ENCODE results near the gene CCDC27.
A peak's percentile ranks its signal among the peaks of the same experiment; 100 is the strongest.

Gene CCDC27

GRCh38 chr1:3761296-3762010 is 9.2 kb downstream of the CCDC27 start:
- DNase-seq: no peak

GRCh38 chr1:3762151-3762872 is 10.1 kb downstream of the CCDC27 start:
- DNase-seq: no peak

DNA sequence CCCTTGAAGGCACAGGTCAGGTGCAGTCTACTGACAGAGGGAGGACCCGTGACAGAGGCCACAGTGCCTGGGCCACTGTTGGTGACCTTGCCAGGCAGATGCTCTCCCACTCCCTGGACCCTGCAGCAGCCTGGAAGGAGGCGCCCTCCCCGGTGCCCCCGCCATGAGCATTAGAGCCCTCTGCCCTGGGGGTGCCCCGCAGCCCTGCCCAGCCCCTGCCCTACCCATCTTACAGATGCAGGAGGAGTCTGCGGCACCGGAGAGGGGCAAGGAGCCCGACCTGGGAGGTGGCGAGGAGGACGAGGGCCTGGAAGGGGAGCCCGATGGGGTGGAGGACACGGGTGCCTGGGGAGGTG is 10.6 kb downstream of the CCDC27 start:
- no peak for DNase-seq

GRCh38 chr1:3763351-3764125 is 11.3 kb downstream of the CCDC27 start:
- DNase-seq: no peak

DNA sequence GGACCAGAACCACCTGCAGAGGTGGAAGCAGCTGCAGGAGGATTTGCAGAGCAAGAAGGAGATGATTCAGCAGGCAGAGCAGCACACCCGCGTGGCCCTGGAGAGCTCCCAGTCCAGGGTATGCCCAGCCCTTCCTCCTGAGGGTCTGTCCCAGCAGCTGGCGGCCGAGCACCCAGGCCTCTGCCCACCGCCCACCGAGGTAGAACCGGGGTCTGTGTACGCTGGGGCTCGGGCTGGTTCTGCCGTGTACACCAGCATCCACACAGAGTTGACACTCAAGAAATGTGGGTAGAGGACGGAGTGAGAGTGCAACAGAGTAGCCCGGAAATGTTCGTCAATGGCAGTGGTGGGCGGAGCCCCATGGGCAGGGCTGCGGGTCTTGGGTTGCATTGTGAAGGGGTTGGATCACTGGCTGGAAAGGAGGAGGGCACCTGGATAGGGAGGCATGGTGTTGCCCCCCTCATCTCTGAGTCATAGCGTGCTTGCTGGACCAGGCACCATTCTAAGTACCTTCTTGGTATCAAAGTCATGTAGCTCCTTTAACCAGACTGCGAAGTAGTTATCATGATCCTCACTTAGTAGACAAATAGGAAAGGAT is 15.2 kb downstream of the CCDC27 start:
- DNase-seq: no peak

DNA sequence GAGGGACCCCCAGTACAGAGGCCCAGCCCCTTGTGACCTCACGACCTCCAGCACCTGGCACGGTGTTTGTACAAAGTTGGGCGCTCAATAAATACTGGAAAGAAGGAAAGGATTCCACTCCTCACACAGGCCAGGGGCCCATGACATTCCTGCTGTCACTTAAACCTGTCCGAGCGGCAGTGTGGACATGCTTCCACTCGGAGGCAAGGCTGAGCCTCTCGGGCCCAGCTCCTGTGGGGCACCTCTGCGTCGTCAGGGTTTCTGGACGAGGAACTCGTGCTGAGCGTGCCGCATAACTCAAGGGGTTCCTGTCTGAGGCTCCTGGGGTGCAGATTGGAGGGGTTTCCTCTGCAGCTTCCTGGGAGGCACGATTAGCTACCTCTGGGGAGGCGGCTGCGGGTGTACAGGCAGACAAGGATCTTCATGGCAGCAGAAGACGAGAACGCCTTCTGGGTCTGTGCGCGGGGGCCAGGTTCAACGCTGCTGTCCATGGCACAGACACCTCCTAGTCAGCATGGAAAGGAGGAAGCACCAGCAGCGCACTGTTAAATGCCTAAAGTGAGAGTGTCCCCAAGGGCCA is 16.7 kb downstream of the CCDC27 start:
- DNase-seq: no peak

DNA sequence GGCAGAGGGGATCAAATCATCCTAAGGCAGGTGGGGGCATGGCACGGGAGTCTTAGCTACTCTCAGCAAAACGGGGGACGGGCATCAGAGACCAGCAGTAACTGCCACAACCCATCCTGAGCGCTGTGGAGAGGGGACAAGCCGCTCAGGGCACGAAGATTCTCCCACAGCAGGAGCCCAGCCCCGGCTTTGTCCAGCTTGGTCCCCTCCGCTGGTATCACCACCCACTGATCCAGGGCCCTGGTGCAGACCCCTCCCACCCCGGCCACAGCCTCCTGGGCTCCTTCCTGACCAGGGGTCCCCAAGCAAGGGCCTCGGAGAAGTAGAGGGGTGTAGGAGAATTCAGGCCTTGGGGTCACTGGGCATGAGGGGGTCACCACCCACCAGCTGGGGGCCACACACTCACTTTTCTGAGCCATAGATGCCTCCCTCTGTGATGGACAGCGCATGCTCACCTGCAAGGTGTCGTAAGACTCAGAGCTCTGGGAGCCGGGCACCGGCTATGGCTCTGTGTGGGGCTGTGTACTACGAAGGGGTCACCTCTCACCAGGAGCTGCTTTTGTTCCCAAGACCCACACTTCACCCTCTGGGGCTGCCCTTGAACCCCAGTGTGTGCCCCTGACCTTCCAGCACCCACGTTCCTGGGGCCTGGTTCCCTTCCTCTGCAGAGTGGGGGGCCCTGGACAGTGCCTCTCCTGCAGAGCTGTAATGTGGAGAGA is 18.0 kb downstream of the CCDC27 start:
- DNase-seq: no peak

- no peak for DNase-seq
Measured at GRCh38 chr1:3771108-3772026, 19.1 kb downstream of the CCDC27 start.

GRCh38 chr1:3772027-3772714 is 19.9 kb downstream of the CCDC27 start:
- DNase-seq: peak; percentile 66 to 94

DNA sequence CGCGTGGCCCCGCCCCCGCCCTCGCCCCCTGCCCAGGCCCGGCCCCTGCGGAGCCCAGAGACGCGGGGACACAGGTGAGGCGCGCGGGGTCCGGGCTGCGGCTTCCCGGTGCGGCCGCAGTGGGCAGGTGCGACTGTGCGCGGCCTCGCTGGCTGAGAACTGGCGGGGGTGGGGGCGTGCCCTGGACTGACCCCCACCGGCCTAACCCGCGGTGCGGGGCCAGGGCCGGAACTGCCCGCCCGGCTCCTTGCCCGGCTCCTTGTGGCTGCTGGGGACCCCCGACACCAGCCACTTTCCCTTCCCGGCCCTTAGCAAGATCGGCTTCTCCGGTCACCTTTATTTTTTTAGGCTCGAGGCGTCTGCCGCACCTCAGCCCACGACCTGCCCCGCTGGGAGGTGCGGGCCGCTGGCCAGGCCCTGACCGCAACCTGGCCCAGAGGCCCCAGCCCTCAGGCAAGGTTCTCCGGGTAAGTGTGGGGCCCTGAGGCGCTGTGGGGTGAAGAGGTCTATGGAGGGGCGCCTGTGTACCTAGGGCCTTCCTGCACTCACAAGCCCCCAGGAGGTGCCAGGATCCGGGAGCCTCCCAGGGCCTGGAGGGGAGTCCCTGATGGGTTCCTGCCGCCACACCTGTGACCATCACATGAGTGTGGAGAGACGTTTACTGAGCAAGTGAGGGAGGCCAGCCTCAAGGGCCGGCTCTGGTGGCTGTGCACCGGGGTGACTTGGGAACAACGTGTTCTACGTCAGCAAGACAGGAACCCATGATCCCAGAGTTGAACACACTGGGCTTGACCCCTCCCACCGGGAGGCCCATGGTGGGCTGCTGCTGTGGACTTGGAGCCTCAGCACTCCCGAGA is 20.7 kb downstream of the CCDC27 start, which contains the start of gene SMIM1:
SMIM1 (plus strand) TSS at position 35 of the 857 bp plus-strand sequence. CDS start 2,625 bp downstream, outside the sequence.
- DNase-seq: no peak

DNA sequence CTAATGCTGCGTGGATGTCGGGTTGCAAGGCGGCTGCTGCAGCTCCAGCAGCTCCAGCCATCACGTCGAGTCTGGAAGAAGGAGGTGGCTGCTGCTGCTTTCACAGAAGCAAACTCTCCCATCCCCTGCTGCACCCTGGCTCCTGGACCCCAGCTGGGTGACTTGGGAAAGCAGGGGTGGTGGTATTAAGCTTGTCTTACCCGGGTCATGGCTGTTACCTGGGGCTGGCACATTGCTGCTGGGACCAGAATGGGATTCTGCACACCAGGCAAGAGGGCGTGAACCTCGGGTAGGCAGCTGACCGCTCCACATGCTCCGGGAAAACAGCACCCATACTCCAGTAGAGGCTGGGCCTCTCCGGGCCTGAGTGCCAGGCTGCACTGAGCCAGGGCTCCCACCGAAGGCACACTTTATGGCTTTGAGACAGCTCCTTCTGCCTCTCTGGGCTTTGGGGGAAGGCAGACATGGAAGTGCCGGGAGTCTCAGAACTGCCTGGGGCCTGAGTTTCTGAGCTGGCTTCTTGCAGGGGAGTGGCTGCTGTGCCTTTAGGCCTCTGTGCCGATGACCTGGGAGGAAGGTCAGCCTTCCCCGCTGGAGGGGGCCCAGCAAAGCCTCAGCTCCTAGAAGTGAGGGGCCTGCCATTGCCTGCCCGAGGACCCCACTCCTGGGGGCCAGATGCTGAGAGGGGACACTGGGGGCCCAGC is 21.5 kb downstream of the CCDC27 start:
- DNase-seq: no peak

DNA sequence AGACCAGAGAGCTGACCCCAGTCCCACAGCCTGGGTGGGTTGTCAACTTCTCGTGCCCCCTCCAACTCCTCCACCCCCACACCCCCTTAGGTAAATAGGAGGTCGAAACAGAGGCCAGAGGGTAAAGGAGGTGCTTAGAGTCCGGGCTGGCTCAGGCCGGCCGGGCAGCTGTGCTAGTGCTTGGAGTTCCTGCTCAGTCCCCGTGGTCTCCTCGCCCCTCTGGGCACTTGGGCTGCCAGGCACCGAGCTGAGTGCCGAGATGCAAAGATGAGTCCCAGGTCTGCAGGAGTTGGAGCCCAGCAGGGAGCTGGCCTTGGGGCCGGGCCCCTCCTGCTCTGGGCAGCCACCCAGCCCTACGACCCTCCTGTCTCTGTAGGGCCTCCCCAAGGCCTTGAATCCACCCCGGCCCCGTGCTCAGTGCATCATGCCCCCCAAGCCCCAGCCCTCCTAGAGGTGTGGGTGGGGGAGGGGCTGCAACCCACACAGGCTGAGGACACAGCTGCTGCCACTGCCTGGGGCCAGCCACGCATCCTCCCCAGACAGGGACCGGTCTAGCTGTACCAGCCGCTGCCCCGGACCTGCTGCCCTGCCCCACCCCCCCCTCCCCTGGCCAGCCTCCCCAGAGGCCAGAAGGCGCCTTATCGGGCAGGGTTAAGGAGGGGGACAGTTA is 22.2 kb downstream of the CCDC27 start:
- DNase-seq: no peak

DNA sequence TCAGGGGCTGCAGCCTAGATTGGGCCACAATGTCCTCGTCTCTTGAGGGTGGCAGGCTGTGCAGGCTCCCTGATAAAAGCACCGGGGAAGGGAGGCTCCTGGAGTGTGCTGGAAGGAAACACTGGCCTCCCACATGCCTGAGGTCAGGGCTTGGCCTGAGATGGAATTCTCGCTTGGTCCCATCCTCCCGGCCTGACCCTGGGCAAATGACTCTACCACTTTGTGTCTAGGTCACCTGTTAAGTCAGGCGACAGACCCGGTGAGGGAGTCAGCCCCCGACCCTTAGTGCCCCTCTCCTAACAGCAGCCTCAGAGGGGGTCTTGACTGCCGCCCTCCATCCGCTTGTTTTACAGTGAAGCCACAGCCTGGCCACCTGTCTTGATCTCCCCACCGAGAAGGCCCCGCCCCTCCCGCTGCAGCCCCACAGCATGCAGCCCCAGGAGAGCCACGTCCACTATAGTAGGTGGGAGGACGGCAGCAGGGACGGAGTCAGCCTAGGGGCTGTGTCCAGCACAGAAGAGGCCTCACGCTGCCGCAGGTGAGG is 22.8 kb downstream of the CCDC27 start:
- DNase-seq: no peak

DNA sequence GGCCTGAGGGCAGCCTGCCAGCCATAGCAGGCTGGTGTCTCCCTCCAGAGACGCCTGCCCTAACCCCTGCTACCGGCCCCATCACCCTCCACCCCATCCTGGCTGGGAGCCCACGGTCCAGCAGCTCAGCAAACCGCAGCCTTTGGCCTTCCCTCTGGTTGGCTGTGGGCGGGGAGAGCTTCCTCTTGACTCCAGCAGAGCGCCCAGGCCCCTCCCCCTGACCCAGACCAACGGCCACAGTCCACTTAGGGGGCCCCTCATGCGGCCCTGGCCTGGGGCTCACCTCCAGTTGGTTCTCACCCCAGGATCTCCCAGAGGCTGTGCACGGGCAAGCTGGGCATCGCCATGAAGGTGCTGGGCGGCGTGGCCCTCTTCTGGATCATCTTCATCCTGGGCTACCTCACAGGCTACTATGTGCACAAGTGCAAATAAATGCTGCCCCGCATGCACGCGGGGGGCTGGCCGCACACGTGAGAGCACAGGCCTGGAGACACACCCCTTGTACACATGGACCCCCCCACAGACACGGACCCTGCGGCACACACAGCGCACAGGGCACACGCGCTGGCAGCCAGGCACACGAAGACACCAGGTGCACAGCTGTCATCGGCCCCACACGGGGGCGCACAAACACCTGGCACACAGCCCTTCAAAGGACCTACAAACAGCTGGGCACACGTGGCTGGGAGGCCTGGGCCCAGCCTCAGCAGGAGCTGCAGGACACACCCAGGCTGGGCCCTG is 23.4 kb downstream of the CCDC27 start:
- DNase-seq: peak; percentile 74 to 92

DNA sequence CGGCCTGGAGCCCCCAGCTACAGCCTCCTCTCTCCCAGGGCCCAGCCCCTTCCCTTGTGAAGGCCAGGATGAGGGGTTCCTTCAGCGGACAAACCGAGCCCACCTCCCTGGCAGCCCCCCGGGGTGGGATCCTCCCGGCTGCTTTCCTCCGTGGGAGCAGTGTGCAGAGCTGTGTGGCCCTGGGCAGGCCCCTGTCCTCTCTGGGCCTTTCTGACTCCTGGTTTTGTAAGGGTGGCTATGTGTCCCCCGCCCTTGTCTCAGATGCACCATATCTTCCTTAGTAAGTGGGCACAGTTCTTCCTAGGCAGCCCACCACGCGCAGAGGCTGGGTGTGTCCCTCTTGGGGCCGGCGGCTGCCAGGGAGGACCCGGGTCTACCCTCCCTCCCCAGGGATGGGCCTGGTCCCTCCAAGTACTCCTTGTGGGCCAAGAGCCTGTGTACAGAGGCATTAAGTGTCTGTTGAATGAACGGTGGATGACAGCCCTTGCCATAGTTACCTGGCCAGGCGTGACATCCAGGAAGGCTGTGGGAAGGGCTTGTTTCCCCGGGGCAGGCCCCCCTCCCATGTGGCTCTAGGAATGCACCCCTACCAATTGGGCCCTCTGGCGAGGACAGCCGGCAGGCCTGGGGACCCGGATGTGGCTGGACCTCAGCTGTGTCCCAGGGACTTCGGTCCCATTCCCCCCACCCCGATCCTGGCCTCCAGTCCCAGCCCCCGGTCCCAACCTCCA is 24.1 kb downstream of the CCDC27 start:
- no peak for DNase-seq

DNA sequence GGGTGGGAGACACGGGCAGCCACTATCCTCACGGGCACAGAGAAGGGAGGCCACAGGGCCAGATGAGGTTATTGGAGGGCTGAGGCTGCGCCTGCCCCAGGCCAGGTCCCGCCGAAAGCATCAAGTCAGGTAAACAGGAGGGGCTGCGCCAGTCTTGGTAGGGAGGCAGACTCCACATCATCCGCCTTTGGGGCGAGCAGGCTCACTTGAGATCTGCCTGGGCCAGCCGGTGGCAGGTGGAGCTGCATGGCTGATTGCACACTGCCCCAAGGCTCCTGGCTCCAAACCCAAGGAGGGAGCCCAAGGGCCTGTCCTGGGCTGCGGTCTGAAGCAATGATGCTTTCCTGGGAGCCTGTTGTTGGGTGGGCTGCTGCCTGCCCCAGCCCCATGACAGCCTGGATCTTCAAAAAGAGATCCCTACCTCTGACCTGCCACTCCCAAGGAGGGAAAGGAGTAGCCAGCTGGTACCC is 24.9 kb downstream of the CCDC27 start:
- DNase-seq: no peak

All from NCI-H526 (cell line).